HS-27A (cell line): ENCODE data around the gene NOX3.
"Not testable (repeated sequence)": the region's sequence is repeated elsewhere in the genome, so short reads cannot be mapped to it uniquely, and the experiment has no call there.

Source experiments
- DNase-seq: peaks from one replicate; pipeline ENCODE4 v3.0.0-alpha.2; 2012; ENCODE audit warnings: low read depth, missing footprints

NOX3 gene

GRCh38 chr6:155455766-155456165 lies at the start of gene NOX3:
Gene NOX3 (minus strand): TSS chr6:155455839. CDS start chr6:155455800, 39 bp downstream.
- DNase-seq = no peak

GRCh38 chr6:155504848-155505607 lies 49.4 kb upstream of the NOX3 start:
- DNase-seq = no peak

- no peak for DNase-seq
These were observed 46.8 kb upstream of the NOX3 start for GRCh38 chr6:155502393-155502792.

- DNase-seq = no peak
These were observed 43.9 kb upstream of the NOX3 start for GRCh38 chr6:155499574-155499973.

- DNase-seq = no peak
These were observed 42.7 kb upstream of the NOX3 start for GRCh38 chr6:155498370-155498769.

GRCh38 chr6:155497273-155497672 lies 41.6 kb upstream of the NOX3 start:
- DNase-seq = no peak

- peak; percentile 35 for DNase-seq
These were observed 39.6 kb upstream of the NOX3 start for GRCh38 chr6:155495011-155495768.

GRCh38 chr6:155493694-155494143 lies 38.1 kb upstream of the NOX3 start:
- DNase-seq = peak; percentile 96

- DNase-seq = no peak
These were observed 37.5 kb upstream of the NOX3 start for GRCh38 chr6:155493026-155493693.

- DNase-seq = no peak
These were observed 36.6 kb upstream of the NOX3 start for GRCh38 chr6:155492061-155492735.

- no peak for DNase-seq
These were observed 35.8 kb upstream of the NOX3 start for GRCh38 chr6:155491421-155491820.

GRCh38 chr6:155488197-155488596 lies 32.6 kb upstream of the NOX3 start:
- not testable (repeated sequence) for DNase-seq

GRCh38 chr6:155487371-155488130 lies 31.9 kb upstream of the NOX3 start:
- no peak for DNase-seq

- no peak for DNase-seq
These were observed 31.2 kb upstream of the NOX3 start for GRCh38 chr6:155486721-155487294.

GRCh38 chr6:155485756-155486155 lies 30.1 kb upstream of the NOX3 start:
- DNase-seq = no peak

GRCh38 chr6:155483858-155484257 lies 28.2 kb upstream of the NOX3 start:
- DNase-seq = no peak

GRCh38 chr6:155481215-155481614 lies 25.6 kb upstream of the NOX3 start:
- peak; percentile 59 for DNase-seq

GRCh38 chr6:155473741-155474140 lies 18.1 kb upstream of the NOX3 start:
- DNase-seq = peak; percentile 17

GRCh38 chr6:155472886-155473285 lies 17.2 kb upstream of the NOX3 start:
- DNase-seq = no peak

- not testable (repeated sequence) for DNase-seq
These were observed 15.5 kb upstream of the NOX3 start for GRCh38 chr6:155470979-155471616.
